Neutrophil (primary cell): ENCODE results near the gene KCNIP3.
A peak's percentile ranks its signal among the peaks of the same experiment; 100 is the strongest.
"Not testable (repeated sequence)": the region's sequence is repeated elsewhere in the genome, so short reads cannot be mapped to it uniquely, and the experiment has no call there.

Experiments
- H3K27ac ChIP-seq: fragments of 200-600 bp; sonication (generic); 2 replicates; pipeline ENCODE4 v1.5.1; 2016; ENCODE audit warnings: mild to moderate bottlenecking, moderate library complexity
- H3K27me3 ChIP-seq: fragments of 200-600 bp; sonication (generic); 2 replicates; pipeline ENCODE4 v1.6.0; 2016; ENCODE audit warnings: mild to moderate bottlenecking
- H3K36me3 ChIP-seq: fragments of 200-600 bp; sonication (generic); 2 replicates; pipeline ENCODE4 v1.5.1; 2017
- H3K4me1 ChIP-seq, 2 experiments: fragments of 200-600 bp in 1 of 2; sonication (generic) in 1 of 2; 1 replicate in 1 of 2; 2 replicates in 1 of 2; pipeline versions ENCODE4 v1.5.1 to v1.6.1; 2013 to 2016; ENCODE audit warnings: low read depth in 1 of 2, low read length in 1 of 2, mild to moderate bottlenecking in 1 of 2, moderate library complexity in 1 of 2; ENCODE audit not compliant: control insufficient read depth in 1 of 2, insufficient read depth in 1 of 2
- H3K4me3 ChIP-seq, 2 experiments: fragments of 200-600 bp in 1 of 2; sonication (generic) in 1 of 2; 1 replicate in 1 of 2; 2 replicates in 1 of 2; pipeline ENCODE4 v1.5.1; 2013 to 2016; ENCODE audit warnings: low read depth in 1 of 2, low read length in 1 of 2, mild to moderate bottlenecking in 1 of 2, moderate library complexity in 1 of 2
- H3K9me3 ChIP-seq: fragments of 200-600 bp; sonication (generic); 2 replicates; pipeline ENCODE4 v1.5.1; 2016
- CTCF ChIP-seq: fragments of 200-600 bp; sonication (generic); IDR thresholded peaks from 2 replicates; pipeline ENCODE4 v1.5.1; 2016; ENCODE audit warnings: antibody characterized with exemption

The KCNIP3 gene

GRCh38 chr2:95401480-95401879, 104.3 kb downstream of the KCNIP3 start:
- peak overlapping the region in 1 of 2 experiments; percentile 70 for H3K4me3 ChIP-seq
- no peaks in the 10 kb centered on the region for H3K9me3 ChIP-seq
- peaks cover 5% of the 10 kb centered on the region for H3K27me3 ChIP-seq
- no peaks in the 10 kb centered on the region for H3K36me3 ChIP-seq
- TF ChIP-seq CTCF = no peak
- no peak overlapping the region for H3K27ac ChIP-seq
- peaks cover 14 to 19% of the 10 kb centered on the region in 2 experiments for H3K4me1 ChIP-seq

GRCh38 chr2:95402004-95402369, 104.8 kb downstream of the KCNIP3 start:
- Histone ChIP-seq H3K4me1 (peaks cover 14 to 19% of the 10 kb centered on the region in 2 experiments), H3K4me3 (peak overlapping the region; percentile 70 to 72)
- H3K9me3 ChIP-seq, H3K27ac ChIP-seq, H3K36me3 ChIP-seq, H3K27me3 ChIP-seq: not testable (repeated sequence)

GRCh38 chr2:95402370-95403203, 105.4 kb downstream of the KCNIP3 start, which contains the start of gene FAHD2A:
FAHD2A (plus strand) TSS chr2:95402708; CDS start chr2:95405559, 2,851 bp downstream.
- TF ChIP-seq CTCF = no peak
- peak within 1 kb of the TSS; percentile 70 to 72 for H3K4me3 ChIP-seq
- H3K4me1 ChIP-seq = peaks cover 14 to 19% of the 10 kb centered on the region in 2 experiments
- H3K36me3 ChIP-seq = no peaks in the 10 kb centered on the region
- H3K27me3 ChIP-seq = peaks cover 5% of the 10 kb centered on the region
- H3K9me3 ChIP-seq = no peaks in the 10 kb centered on the region
- H3K27ac ChIP-seq = peak within 1 kb of the TSS; percentile 55

- H3K9me3 ChIP-seq, H3K36me3 ChIP-seq, H3K27me3 ChIP-seq, H3K27ac ChIP-seq: not testable (repeated sequence)
- Histone ChIP-seq H3K4me3 (peak overlapping the region; percentile 70 to 72), H3K4me1 (peaks cover 14 to 19% of the 10 kb centered on the region in 2 experiments)
These were observed 106.1 kb downstream of the KCNIP3 start for GRCh38 chr2:95403204-95403721.

- not testable (repeated sequence) for H3K27ac ChIP-seq, H3K27me3 ChIP-seq, H3K4me3 ChIP-seq, H3K36me3 ChIP-seq, H3K9me3 ChIP-seq
- H3K4me1 ChIP-seq = peaks cover 14 to 19% of the 10 kb centered on the region in 2 experiments
These were observed 106.7 kb downstream of the KCNIP3 start for GRCh38 chr2:95403824-95404223.

GRCh38 chr2:95404676-95405075, 107.5 kb downstream of the KCNIP3 start:
- not testable (repeated sequence) for H3K4me3 ChIP-seq

GRCh38 chr2:95411239-95411638, 114.1 kb downstream of the KCNIP3 start:
- not testable (repeated sequence) for H3K27me3 ChIP-seq, H3K4me1 ChIP-seq, H3K4me3 ChIP-seq, H3K27ac ChIP-seq, H3K9me3 ChIP-seq, H3K36me3 ChIP-seq

More at GRCh38 chr2:95404676-95405075, 107.5 kb downstream of the KCNIP3 start:
- not testable (repeated sequence) for H3K27ac ChIP-seq, H3K27me3 ChIP-seq, H3K9me3 ChIP-seq, H3K36me3 ChIP-seq
- peaks cover 14 to 19% of the 10 kb centered on the region in 2 experiments for H3K4me1 ChIP-seq

- not testable (repeated sequence) for H3K4me1 ChIP-seq, H3K36me3 ChIP-seq, H3K27ac ChIP-seq, H3K9me3 ChIP-seq, H3K4me3 ChIP-seq, H3K27me3 ChIP-seq
These were observed 117.0 kb downstream of the KCNIP3 start for GRCh38 chr2:95414015-95414594.

- not testable (repeated sequence) for H3K4me3 ChIP-seq, H3K9me3 ChIP-seq, H3K4me1 ChIP-seq
These were observed 118.0 kb downstream of the KCNIP3 start for GRCh38 chr2:95415138-95415537.

GRCh38 chr2:95415561-95415960, 118.4 kb downstream of the KCNIP3 start:
- not testable (repeated sequence) for H3K27ac ChIP-seq, H3K9me3 ChIP-seq, H3K4me1 ChIP-seq, H3K36me3 ChIP-seq, H3K4me3 ChIP-seq, H3K27me3 ChIP-seq

More at GRCh38 chr2:95415138-95415537, 118.0 kb downstream of the KCNIP3 start:
- H3K27ac ChIP-seq, H3K27me3 ChIP-seq, H3K36me3 ChIP-seq: not testable (repeated sequence)

- H3K4me3 ChIP-seq, H3K9me3 ChIP-seq, H3K27ac ChIP-seq, H3K4me1 ChIP-seq, H3K36me3 ChIP-seq: not testable (repeated sequence)
- H3K27me3 ChIP-seq = peaks cover 19% of the 10 kb centered on the region
These were observed 130.2 kb downstream of the KCNIP3 start for GRCh38 chr2:95427196-95427867.
